Stimulated activated naive B cell treated with anti-CD40 and anti-IgM and Interleukin-4, amounts not matched to agents 10 μg/mL and 1 μg/mL and 100 μg/mL, for 72 hours (primary cell): ENCODE results near the gene SH3BGRL3.

Source experiments
- ATAC-seq, 2 donors: fragments of 150-1000 bp; cut with Tn5 transposase; replicated peaks; 2 replicates each; pipeline ENCODE4 v1.10.0; 2021; ENCODE audit warnings: moderate library complexity in 1 of 2
- DNase-seq: peaks from one replicate; pipeline ENCODE4 v3.0.0; 2021
- H3K27ac Mint-ChIP-seq: one replicate; pipeline ENCODE4 v1.8.0; 2022; ENCODE audit warnings: mild to moderate bottlenecking, mixed read lengths
- H3K27me3 Mint-ChIP-seq, 2 donors: one replicate each; pipeline ENCODE4 v1.8.0; 2022; ENCODE audit warnings: mixed read lengths in 2 of 2
- H3K36me3 Mint-ChIP-seq, 2 donors: one replicate each; pipeline ENCODE4 v1.8.0; 2022; ENCODE audit warnings: mixed read lengths in 2 of 2, mild to moderate bottlenecking in 1 of 2
- H3K4me1 Mint-ChIP-seq, 2 donors: one replicate each; pipeline ENCODE4 v1.8.0; 2022; ENCODE audit warnings: mixed read lengths in 2 of 2, mild to moderate bottlenecking in 1 of 2
- H3K4me3 Mint-ChIP-seq, 2 donors: one replicate each; pipeline ENCODE4 v1.8.0; 2022; ENCODE audit warnings: mild to moderate bottlenecking in 2 of 2, mixed read lengths in 2 of 2, moderate library complexity in 1 of 2
- H3K9me3 Mint-ChIP-seq, 2 donors: one replicate each; pipeline ENCODE4 v1.8.0; 2022; ENCODE audit warnings: mixed read lengths in 2 of 2, mild to moderate bottlenecking in 1 of 2

The SH3BGRL3 gene

DNA sequence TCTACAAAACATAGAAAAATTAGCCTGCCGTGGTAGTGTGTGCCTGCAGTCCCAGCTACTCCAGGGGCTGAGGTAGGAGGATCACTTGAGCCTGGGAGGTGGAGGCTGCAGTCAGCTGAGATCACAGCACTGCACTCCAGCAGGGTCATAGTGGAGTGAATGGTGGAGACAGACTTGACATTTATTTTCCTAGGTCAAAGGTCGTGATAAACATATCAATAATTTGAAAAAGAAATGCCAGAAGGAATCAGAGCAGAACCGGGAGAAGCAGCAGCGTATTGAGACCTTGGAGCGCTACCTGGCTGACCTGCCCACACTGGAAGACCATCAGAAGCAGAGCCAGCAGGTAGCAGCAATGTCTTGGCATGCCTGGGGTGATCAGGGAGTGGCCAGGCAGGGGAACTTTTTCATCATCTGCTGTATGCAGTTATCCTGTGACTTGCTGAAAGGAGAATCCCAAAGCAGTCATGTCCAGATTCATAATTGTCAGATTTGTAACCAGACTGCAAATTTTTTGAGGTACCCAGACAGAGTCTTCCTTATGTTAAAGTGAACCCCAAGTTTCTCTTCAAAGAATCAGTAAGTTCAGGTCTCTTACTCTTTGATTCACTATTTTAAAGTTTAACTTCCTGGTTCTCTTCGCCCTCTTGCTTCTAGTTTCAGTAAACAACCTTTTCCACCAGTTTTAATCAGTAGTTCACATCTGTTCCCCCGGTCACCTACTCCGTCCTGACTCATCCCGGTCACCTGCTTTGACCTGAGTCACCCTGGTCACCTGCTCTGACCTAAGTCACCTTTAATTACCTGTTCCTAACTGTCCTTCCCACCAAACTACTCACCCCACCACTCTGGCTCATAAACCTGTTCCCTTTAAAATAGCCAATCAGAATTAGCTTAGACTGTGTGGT, 11.3 kb upstream of the SH3BGRL3 start:
- H3K4me1 Mint-ChIP-seq, result peaks cover 6 to 9% of the 10 kb centered on the region in 2 donors
- peaks cover 7 to 11% of the 10 kb centered on the region in 2 donors for H3K9me3 Mint-ChIP-seq
- DNase-seq, result no peak
- no peak overlapping the region for H3K4me3 Mint-ChIP-seq
- peak overlapping the region; percentile 20 for H3K27ac Mint-ChIP-seq
- no peak for ATAC-seq
- peaks cover 51 to 71% of the 10 kb centered on the region in 2 donors for H3K36me3 Mint-ChIP-seq
- H3K27me3 Mint-ChIP-seq, result no peaks in the 10 kb centered on the region

DNA sequence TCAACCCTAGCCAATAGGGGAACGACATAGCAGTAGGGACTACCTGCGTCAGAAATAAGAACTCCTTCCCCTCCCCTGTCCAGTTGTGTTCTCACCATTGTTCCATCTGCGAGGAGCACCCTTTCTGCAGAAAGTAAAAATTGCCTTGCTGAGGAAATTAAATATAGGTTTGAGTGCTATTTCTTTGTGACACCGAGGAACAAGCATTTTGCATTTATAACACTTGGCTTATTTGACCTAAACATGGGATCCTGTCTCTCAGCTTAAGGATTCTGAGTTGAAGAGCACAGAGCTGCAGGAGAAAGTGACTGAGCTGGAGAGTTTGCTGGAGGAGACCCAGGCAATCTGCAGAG, 10.7 kb upstream of the SH3BGRL3 start:
- H3K4me1 Mint-ChIP-seq, result peaks cover 7 to 9% of the 10 kb centered on the region in 2 donors
- no peak overlapping the region for H3K4me3 Mint-ChIP-seq
- ATAC-seq (no peak), DNase-seq (no peak)
- no peak overlapping the region for H3K27ac Mint-ChIP-seq
- no peaks in the 10 kb centered on the region for H3K27me3 Mint-ChIP-seq
- peaks cover 7 to 11% of the 10 kb centered on the region in 2 donors for H3K9me3 Mint-ChIP-seq
- H3K36me3 Mint-ChIP-seq, result peaks cover 47 to 66% of the 10 kb centered on the region in 2 donors

- no peak overlapping the region for H3K4me3 Mint-ChIP-seq
- ATAC-seq, result no peak
- H3K4me1 Mint-ChIP-seq, result peaks cover 42 to 49% of the 10 kb centered on the region in 2 donors
- peaks cover 27 to 59% of the 10 kb centered on the region in 2 donors for H3K36me3 Mint-ChIP-seq
- H3K9me3 Mint-ChIP-seq, result no peaks in the 10 kb centered on the region
- H3K27ac Mint-ChIP-seq, result no peak overlapping the region
- H3K27me3 Mint-ChIP-seq, result no peaks in the 10 kb centered on the region
- no peak for DNase-seq
These were observed 5.0 kb upstream of the SH3BGRL3 start for GRCh38 chr1:26274801-26275425.

- Mint-ChIP-seq H3K27ac (peak overlapping the region; percentile 86), H3K27me3 (no peaks in the 10 kb centered on the region), H3K9me3 (no peaks in the 10 kb centered on the region), H3K36me3 (peaks cover 26 to 61% of the 10 kb centered on the region in 2 donors), H3K4me1 (peaks cover 42 to 54% of the 10 kb centered on the region in 2 donors), H3K4me3 (peak overlapping the region; percentile 50)
- DNase-seq, result peak; percentile 66
- ATAC-seq, result peak; percentile 36 to 42
These were observed 4.1 kb upstream of the SH3BGRL3 start for GRCh38 chr1:26275580-26276431.

GRCh38 chr1:26276432-26276838, 3.5 kb upstream of the SH3BGRL3 start:
- Mint-ChIP-seq H3K27ac (peak overlapping the region; percentile 86), H3K27me3 (no peaks in the 10 kb centered on the region)

GRCh38 chr1:26277261-26277661, 2.6 kb upstream of the SH3BGRL3 start:
- Mint-ChIP-seq H3K4me1 (peaks cover 54 to 66% of the 10 kb centered on the region in 2 donors), H3K36me3 (peaks cover 30 to 62% of the 10 kb centered on the region in 2 donors), H3K27ac (peak overlapping the region; percentile 86), H3K9me3 (no peaks in the 10 kb centered on the region), H3K27me3 (no peaks in the 10 kb centered on the region), H3K4me3 (no peak overlapping the region)
- no peak for DNase-seq
- no peak for ATAC-seq

More at GRCh38 chr1:26276432-26276838, 3.5 kb upstream of the SH3BGRL3 start:
- peaks cover 28 to 63% of the 10 kb centered on the region in 2 donors for H3K36me3 Mint-ChIP-seq
- peak overlapping the region in 1 of 2 donors; percentile 37 for H3K4me3 Mint-ChIP-seq
- DNase-seq, result no peak
- peak; percentile 60 to 63 for ATAC-seq
- no peaks in the 10 kb centered on the region for H3K9me3 Mint-ChIP-seq
- peaks cover 48 to 60% of the 10 kb centered on the region in 2 donors for H3K4me1 Mint-ChIP-seq

GRCh38 chr1:26277719-26278118, 2.2 kb upstream of the SH3BGRL3 start:
- DNase-seq (no peak), ATAC-seq (no peak)
- Mint-ChIP-seq H3K27ac (peak overlapping the region; percentile 48), H3K9me3 (no peaks in the 10 kb centered on the region), H3K4me3 (no peak overlapping the region), H3K27me3 (no peaks in the 10 kb centered on the region), H3K4me1 (peaks cover 59 to 69% of the 10 kb centered on the region in 2 donors), H3K36me3 (peaks cover 30 to 64% of the 10 kb centered on the region in 2 donors)

GRCh38 chr1:26278303-26278702, 1.6 kb upstream of the SH3BGRL3 start:
- peaks cover 34 to 66% of the 10 kb centered on the region in 2 donors for H3K36me3 Mint-ChIP-seq

GRCh38 chr1:26278724-26279455, 996 bp upstream of the SH3BGRL3 start:
- ATAC-seq, result peak; percentile 38 to 49
- peak; percentile 61 for DNase-seq
- peaks cover 70 to 80% of the 10 kb centered on the region in 2 donors for H3K4me1 Mint-ChIP-seq
- peak overlapping the region; percentile 96 for H3K27ac Mint-ChIP-seq
- no peaks in the 10 kb centered on the region for H3K9me3 Mint-ChIP-seq
- no peaks in the 10 kb centered on the region for H3K27me3 Mint-ChIP-seq
- H3K4me3 Mint-ChIP-seq, result peak overlapping the region; percentile 89 to 91
- peaks cover 37 to 72% of the 10 kb centered on the region in 2 donors for H3K36me3 Mint-ChIP-seq

More at GRCh38 chr1:26278303-26278702, 1.6 kb upstream of the SH3BGRL3 start:
- peaks cover 64 to 74% of the 10 kb centered on the region in 2 donors for H3K4me1 Mint-ChIP-seq
- H3K4me3 Mint-ChIP-seq, result no peak overlapping the region
- DNase-seq (no peak), ATAC-seq (no peak)
- no peaks in the 10 kb centered on the region for H3K9me3 Mint-ChIP-seq
- H3K27ac Mint-ChIP-seq, result peak overlapping the region; percentile 96
- no peaks in the 10 kb centered on the region for H3K27me3 Mint-ChIP-seq

GRCh38 chr1:26280333-26281042, 602 bp downstream of the SH3BGRL3 start:
- peak overlapping the region; percentile 89 to 91 for H3K4me3 Mint-ChIP-seq
- peaks cover 0 to 2% of the 10 kb centered on the region in 2 donors for H3K9me3 Mint-ChIP-seq
- H3K4me1 Mint-ChIP-seq, result peaks cover 78 to 86% of the 10 kb centered on the region in 2 donors
- H3K27ac Mint-ChIP-seq, result peak overlapping the region; percentile 96
- peaks cover 45 to 79% of the 10 kb centered on the region in 2 donors for H3K36me3 Mint-ChIP-seq
- DNase-seq (no peak), ATAC-seq (no peak)
- no peaks in the 10 kb centered on the region for H3K27me3 Mint-ChIP-seq

GRCh38 chr1:26281091-26281958, 1.4 kb downstream of the SH3BGRL3 start:
- ATAC-seq, result no peak
- H3K36me3 Mint-ChIP-seq, result peaks cover 45 to 79% of the 10 kb centered on the region in 2 donors

DNA sequence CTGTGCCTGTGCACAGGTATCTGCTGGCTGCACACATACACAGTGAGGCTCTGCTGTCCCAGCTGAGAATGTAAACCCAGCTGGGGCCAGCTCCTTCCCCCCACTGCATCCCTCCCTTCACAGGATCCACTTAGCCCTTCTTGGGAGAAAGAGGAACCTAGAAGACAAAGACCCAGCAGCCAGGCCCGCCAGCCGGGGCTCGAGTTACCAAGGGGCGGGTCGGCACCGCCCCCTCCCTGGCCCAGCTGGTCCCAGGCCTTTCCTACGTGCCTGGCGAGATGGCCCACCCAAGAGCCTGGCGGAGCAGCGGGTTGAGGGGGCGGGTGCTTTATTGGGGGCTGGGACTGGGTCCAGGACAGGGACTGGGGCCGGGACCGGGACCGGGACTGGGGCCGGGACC, 2.1 kb downstream of the SH3BGRL3 start:
- DNase-seq, result no peak
- peak overlapping the region; percentile 47 for H3K27ac Mint-ChIP-seq
- peak overlapping the region; percentile 89 to 91 for H3K4me3 Mint-ChIP-seq
- ATAC-seq, result no peak
- peaks cover 69 to 82% of the 10 kb centered on the region in 2 donors for H3K4me1 Mint-ChIP-seq
- peaks cover 0 to 2% of the 10 kb centered on the region in 2 donors for H3K9me3 Mint-ChIP-seq
- H3K27me3 Mint-ChIP-seq, result no peaks in the 10 kb centered on the region
- H3K36me3 Mint-ChIP-seq, result peaks cover 44 to 73% of the 10 kb centered on the region in 2 donors

More at GRCh38 chr1:26281091-26281958, 1.4 kb downstream of the SH3BGRL3 start:
- peak overlapping the region; percentile 70 for H3K27ac Mint-ChIP-seq
- H3K4me3 Mint-ChIP-seq, result peak overlapping the region; percentile 89 to 91
- peaks cover 73 to 84% of the 10 kb centered on the region in 2 donors for H3K4me1 Mint-ChIP-seq
- peaks cover 0 to 2% of the 10 kb centered on the region in 2 donors for H3K9me3 Mint-ChIP-seq
- DNase-seq, result no peak
- no peaks in the 10 kb centered on the region for H3K27me3 Mint-ChIP-seq
